GM18951 (cell line): ENCODE results near the gene LRMDA.

Experiments
- POLR2A ChIP-seq: IDR thresholded peaks from 4 replicates; pipeline ENCODE4 v1.6.1; 2011; ENCODE audit warnings: mild to moderate bottlenecking; ENCODE audit not compliant: insufficient read length, insufficient read depth; ENCODE audit errors: extremely low read depth
- in situ Hi-C: fragments of 300-500 bp; cut with MboI; formaldehyde crosslinking; loops from one replicate; pipeline ENCODE4 v1.12.0; 2022; ENCODE audit warnings: low sequenced_read_pairs, mixed read lengths, inconsistent platforms; ENCODE audit not compliant: unreplicated experiment

LRMDA gene

DNA sequence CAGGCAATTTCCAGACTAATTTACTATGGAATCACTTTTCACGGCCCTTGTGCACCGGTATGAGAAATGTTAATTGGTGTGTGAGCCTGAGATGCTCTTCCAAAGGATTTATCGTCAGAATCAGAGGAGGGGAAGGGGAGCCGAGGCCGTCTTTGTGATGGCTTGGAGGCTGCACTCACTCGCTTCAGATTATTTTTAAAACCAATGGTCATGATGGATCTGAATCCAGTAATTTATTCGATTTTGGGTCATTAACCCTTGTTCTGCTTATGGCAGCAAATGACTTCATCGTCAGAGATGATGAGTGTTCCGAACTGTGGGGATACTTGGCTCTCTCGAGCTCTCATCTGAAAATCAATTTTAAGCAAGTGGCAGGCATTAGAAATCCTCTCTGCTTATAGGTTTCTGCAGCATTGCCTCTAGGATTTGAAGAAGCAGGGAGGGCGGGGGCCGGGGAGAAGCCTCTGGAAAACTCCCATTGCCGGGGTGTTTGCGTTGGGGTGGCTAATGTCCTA is 576.3 kb downstream of the LRMDA start:
- no peak for TF ChIP-seq POLR2A
- in situ Hi-C loops = no loop called here

DNA sequence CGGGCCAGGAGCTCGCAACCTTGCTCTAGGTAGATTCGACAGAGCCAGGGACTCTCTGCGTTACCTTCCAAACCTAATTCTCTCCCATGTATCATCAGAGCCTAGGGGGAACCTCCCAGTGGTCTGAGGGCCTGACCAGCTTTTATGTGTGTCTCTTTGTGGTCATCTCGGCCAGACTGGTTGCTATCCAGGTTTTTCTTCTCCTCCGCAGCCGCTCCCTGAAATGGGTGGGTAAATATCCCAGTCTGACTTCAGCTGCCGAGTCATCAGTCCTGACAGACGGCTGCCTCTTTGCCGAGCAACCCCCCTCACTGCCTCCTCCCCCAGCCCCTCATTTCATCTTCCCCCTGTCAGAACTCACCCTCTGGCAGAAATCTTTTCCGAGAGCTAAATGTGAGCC is 578.1 kb downstream of the LRMDA start:
- TF ChIP-seq POLR2A = no peak

DNA sequence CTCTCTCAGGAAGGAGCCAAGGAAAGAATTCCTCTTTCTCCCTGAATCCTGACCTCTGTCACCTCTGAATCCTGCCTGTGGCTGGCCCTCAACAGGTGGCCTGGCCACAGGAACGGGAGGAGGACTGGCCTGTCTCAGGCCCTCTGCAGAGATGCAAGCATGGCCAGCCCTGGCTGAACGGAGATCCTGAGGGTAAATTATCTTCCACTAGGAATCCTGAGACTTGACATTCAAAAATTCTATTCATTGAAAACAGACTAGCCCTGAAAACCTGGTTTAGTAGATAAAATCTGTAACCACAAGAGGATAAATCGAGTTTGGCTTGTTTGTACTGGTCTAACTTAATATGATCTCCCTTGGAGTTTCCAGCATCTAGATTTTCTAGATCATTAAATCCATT is 579.3 kb downstream of the LRMDA start:
- in situ Hi-C loops = no loop called here

More for the DNA sequence above, 578.1 kb downstream of the LRMDA start:
- in situ Hi-C loops = no loop called here

DNA sequence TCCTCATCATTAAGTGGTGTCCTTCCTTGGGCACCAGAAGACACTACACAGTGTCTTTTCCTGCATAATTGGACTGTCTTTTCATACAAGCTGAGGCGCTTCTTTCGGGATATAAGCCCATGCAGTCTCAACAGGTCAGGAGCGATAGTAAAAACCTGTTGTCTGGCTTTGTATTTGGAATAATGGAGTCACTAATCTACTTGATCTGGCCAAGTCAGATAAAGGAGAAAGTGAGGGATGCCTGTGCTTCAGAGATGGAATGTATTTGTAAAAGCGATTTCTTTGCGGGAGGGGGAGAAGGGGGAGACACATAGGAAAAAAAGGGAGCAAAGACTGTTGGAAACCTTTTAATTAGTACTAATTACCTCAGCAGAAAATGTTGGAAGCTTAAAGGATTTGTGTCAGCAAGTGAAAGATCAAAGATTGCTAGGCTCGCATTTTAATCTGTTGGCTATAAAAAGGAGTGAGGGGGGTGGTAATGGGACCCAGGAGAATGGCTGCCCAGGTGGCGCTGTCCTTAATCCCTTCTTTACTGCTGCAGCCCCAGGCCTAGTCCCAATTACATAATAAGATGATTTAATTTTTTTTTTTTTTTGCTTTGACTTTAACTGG is 581.4 kb downstream of the LRMDA start:
- in situ Hi-C loops = no loop called here
- TF ChIP-seq POLR2A = no peak

More for the DNA sequence above, 579.3 kb downstream of the LRMDA start:
- TF ChIP-seq POLR2A = no peak

DNA sequence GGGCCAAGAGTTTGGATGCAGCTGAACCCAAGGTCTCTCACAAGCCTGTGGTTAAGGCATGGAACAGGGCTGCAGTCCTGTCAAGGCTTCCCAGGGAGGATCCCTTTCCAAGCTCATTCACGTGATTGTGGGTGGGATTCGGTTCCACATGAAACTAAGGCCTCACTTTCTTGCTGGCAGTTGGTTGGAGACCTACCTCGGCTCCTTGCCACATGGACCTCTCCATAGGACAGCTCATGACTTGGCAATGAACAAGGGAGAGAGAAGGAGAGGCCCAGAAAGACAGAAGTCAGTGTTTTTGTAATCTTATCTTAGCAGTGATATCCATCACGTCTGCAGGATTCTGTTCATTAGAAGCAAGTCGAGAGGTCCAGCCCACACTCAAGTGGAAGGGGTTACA is 583.8 kb downstream of the LRMDA start:
- in situ Hi-C loops = no loop called here
- no peak for TF ChIP-seq POLR2A

DNA sequence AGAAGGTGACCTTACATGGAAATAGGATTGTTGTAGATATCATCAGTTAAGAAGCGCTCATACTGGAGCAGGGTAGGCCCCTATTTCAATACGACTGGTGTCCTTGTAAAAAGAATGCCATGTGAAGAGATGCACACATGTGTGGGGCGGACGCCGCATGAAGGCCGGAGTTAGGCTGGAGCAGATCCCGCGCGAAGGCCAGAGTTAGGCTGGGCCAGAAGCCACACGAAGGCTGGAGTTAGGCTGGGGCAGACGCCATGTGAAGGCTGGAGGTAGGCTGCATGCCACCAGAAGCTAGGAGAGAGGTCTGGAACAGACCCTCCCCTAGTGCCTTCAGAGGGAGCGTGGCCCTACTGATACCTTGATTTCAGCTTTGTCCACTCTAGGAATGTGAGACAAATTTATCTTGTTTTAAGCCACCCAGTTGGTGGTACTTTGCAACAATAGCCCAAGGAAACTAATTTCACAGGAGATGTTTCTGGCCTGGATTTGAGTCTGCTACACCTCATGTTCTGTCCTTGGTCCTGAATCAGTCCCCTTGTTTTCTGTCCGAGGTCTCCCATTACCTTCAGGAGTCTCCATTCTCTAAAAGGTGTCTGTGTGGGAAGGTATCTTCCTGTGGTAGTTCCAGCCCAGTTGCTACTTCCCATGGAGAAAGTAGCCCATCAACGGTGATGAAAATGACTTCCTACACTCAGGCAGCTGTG is 585.8 kb downstream of the LRMDA start:
- in situ Hi-C loops = no loop called here
- no peak for TF ChIP-seq POLR2A

DNA sequence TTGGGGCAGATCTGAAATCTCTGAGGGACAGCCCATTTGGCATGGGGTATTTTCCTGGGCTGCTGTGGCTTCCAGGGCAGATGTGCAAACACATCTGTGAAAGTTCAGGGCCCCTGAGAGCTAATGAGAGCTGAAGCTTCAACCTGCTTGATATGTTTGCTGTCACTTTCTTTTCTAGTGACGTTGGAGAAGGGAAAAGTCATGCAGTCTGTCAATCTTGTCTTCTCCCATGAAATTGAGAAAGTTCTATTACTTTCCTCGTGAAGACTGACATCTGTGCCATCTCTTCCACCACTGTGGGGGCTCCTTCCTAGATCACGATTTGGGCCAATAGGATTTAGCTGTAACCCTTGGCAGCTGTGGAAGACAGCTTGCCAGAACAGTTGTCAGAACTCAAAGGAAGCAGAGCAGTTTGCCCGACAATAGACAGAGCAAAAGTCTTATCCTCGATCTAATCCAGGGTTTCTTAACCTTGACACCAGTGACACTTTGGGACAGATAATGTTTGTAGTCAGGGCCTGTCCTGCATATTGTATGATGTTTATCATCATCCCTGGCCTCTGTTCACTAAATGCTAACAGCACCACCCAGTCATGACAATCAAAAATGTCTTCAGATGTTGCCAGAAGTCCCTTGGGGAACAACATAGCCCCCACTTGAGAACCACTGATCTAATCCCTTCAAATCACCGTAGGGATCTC is 586.5 kb downstream of the LRMDA start:
- TF ChIP-seq POLR2A = no peak
- in situ Hi-C loops = no loop called here

DNA sequence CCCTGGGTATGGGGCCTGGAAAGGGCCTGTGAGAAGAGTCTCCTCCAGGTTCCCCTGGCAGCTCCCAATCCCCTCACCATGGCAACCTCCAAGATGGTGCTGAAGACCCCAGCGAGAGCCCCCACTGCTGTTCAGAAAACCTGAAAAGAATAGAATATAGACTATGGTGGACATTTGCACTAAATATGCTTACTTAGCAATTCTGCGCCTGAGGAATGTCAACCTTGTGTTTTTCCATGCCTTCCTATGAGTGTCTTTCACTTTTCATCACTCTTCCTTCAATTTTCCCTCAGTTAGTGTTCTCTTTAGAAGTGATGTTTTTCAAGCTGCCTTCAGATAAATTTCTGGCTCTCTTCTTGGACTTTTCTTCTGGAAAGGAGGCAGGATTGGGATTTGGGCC is 589.2 kb downstream of the LRMDA start:
- in situ Hi-C loops = no loop called here
- TF ChIP-seq POLR2A = no peak

DNA sequence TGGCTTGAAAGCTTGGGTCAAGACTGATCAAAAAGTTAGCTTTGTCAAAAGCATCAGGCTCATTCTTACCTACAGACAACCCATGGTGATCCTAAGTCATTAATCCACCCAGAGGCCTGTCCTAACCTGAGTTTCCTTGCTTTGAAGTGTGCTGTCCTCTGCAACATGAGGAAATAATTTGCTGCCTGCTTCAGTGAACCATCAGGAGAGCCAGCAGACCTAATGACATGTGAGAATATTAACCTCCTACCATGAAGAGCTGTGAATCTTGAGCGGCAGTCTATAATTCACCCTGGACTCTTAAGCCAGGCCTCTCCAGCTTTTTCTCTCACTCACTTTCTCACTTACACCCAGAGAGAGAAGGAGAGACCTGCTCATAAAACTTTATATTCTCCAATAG is 590.0 kb downstream of the LRMDA start:
- in situ Hi-C loops = no loop called here

DNA sequence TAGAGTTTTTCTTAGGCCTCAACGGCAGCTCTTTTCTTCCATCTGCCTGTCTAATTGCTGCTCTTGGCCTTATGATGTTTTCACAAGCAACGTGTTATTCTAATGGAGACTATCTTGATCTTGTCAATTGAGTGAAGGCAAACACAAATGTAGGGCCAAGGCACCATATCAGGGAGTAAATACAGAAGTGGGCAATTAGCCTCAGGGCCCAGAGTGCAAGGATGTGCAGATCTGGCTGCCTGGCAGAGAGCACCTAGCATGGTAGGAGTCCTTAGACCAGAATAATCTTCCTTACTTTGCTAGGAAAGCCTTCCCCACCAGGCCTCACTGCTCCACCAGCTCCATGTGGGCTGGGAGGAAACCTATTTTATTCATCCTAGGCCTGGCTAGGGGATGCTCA is 590.9 kb downstream of the LRMDA start:
- no peak for TF ChIP-seq POLR2A
- in situ Hi-C loops = no loop called here

More for the DNA sequence above, 590.0 kb downstream of the LRMDA start:
- TF ChIP-seq POLR2A = no peak

DNA sequence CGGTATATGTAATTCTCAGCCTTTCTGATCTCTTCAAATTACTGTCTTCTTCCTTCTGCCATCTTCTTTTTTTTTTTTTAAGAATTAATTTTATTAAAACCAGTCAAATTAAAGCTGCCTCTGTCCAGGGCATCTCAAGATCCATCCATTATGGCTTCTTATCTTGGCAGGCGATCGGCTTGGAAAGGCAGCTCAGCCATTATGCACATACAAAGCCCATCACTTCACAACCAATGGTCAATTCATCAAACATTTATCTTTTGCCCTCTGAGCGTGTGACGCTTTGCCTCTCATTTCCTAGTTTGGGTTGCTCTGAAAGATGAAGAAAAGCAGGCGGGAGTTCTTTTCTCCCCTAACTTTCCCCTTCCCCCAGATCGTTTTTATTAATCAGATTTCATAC is 591.6 kb downstream of the LRMDA start:
- TF ChIP-seq POLR2A = no peak
- in situ Hi-C loops = no loop called here

DNA sequence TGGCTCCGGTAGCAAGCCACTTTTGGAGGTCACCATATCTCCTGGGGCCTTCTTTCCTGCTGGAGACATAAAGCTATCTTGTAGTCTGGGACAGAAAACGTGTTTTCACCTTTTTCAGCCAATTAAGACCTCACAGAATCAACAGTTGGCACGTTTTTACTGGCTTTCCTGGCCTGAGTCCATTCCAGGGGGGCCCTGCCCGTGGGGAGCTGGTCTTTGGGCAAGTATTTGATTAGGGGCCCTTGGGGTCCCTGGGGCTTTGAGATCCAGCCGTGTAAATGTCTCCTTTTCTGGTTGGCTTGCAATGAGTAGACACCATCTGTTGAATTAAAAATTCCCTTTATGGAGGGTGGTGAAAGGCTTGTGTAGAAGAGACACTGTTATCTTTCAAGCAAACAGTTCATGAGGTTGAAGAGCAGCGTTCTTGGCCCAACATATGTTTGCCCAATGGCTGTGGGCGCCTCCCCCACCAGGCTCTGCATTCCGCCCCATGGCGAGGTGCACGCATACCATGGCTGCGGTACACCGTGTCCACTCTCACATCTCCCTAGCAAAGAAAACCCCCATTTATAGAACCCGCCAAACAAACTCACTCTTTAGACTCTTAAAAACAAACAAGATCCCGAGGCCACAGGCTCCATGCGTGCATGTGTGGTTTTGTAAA is 593.2 kb downstream of the LRMDA start:
- in situ Hi-C loops = loop anchor here (25.0 kb wide), 1 partner anchor 637 kb away; no protein-coding TSS in a partner anchor
- TF ChIP-seq POLR2A = no peak

DNA sequence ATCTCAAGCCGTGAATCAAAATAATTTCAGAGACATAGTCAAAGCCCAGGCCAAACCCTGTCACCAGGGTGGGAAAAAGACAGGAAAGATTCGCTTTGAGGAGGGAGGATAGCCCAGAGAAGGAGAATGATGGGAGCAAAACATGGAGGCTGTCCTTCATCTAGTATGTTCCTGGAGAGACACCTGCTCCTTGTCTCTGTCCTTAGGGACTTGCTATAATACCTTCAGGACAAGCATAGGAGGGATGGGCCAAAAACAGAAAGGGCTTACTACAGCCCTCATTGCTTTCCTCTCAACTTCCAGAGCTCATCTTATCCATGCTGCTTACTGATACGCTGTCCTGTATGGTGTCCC is 593.7 kb downstream of the LRMDA start:
- in situ Hi-C loops = loop anchor here (25.0 kb wide), 1 partner anchor 638 kb away; no protein-coding TSS in a partner anchor
- no peak for TF ChIP-seq POLR2A

DNA sequence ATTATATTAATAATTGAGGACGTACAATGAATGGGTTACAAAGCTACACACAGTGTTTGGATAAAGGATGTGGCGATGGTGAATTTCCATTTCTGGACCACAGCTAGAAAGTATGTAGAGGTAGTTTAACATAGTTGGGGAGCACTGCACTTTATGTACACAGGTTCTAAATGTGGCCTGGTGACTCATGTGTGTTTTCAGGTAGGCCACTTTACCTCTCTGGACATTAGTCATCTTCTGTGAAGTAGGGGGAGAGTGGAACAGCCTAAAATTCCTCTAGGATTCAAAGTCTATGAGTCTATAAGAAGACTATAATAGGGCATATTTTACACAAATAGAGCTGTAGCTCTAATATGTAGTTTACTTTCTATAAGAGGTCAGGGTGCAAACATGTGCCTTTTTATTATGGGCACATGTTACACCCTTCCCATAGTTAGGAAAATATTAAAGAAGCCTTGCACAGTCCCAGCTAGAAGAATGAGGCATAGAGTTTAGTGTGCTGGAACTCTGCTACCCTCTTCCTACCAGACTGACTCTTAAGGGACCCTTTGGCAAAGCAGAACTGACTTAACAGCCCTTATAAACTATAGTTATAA is 594.9 kb downstream of the LRMDA start:
- in situ Hi-C loops = loop anchor here (25.0 kb wide), 1 partner anchor 639 kb away; no protein-coding TSS in a partner anchor

More for the DNA sequence above, 594.9 kb downstream of the LRMDA start:
- no peak for TF ChIP-seq POLR2A
